ENCODE measurements around the gene TMEM175.

TMEM175 gene

DNA sequence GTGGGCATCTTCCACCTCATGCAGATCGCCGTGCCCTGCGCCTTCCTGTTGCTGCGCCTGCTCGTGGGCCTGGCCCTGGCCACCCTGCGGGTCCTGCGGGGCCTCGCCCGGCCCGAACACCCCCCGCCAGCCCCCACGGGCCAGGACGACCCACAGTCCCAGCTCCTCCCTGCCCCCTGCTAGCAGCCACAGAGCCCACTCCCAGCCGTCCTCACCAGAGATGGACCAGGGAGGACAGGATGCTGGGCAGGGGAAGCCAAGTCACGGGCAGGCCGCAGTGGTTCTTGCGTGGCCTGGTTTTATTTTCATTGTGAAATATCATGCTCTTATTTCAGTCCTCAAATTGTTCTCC is 26.0 kb downstream of the TMEM175 start:
- no peak for DNase-seq (ENCODE audit: low read depth in 2 of 2, low spot score in 1 of 2)

DNA sequence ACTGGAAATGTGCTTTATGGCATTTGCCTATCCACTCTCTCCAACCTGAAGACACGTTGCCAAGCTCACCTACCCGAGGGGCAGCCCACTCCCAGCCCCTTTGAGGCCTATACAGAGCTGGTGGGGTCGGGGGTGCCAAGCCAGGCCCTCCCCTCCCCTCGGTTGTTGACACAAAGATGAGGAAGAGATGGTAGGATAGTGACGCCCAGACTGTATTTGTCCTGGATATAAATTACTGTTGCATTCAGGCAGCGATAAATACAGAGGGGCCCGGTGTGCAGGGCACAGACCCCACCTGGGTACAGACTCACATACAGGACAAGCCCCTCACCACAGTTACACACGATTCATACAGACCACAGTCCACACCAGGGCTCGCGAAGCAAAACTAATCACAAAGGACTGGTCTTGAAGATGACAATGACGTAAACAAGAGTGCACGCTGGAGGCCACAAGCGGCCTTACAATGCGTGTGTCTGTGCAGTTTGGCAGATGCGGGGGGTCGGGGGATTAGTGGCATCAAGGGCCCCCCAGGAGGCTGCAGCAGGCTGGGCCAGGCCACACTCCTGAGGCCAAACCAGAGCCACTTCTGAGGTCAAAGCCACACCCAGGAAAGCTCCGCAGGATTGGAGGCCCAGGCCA is 26.6 kb downstream of the TMEM175 start:
- no peak for DNase-seq (ENCODE audit: low read depth in 2 of 2, low spot score in 1 of 2)

DNA sequence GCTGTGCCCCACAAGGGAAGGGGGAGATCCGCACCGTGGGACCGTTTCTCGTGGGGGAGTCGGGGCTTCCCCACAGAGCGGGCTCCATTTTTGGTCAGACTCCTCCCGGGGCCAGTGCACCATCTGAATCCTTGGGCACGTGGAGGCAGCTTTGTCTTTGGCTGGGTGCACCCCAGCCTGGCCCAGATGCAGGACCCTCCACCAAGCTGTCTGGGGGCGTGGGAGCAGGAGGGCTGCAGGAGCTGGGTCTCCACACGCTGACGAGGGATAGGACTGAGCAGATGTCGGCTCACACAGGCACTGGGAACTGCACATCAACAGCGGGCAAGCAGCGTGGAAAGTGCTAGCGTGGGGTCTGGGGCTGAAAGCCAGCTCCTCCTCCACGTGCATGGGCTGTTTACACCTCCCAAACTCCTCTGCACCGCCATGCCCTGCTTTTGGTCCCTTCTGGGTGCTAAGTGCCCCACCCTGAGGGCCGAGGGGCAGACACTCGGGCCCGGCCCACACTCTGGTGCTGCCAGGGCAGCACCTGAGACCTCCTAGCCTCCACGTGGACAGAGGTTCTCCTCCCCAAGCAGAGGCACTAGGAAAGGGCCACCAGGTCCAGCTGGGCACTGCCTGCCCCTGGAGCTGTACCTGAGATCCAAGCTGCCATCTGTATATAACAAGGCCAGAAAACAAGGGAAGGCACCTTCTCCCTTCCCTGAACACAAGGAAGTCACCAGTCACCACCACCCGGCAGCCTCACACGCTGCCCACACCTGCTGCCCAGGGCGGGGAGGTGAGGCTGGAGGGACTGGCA is 27.3 kb downstream of the TMEM175 start:
- no peak for DNase-seq (ENCODE audit: low read depth in 2 of 2, low spot score in 1 of 2)

DNA sequence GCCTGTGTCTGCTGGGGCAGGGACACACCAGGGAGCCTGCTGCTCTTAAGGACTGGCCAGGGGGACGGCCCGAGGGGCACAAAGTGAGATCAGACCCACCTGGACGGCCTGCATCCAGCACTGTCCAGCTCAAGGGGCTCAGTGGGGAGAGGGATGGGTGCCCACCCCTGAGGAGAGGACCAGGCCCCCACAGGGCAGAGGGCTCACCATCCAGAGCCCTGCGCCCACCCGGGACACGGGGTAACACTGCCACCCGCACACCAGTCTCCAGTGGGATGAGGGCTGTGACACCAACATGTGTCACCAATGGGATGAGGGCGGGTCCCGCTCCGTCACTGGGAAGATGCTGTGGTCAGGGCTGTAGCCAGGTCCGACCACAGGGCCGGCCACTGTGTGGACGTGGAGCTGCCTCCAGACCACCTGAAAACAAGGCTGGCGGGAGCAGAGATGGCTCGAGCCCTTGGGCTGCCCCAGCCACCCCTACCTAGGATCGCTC is 27.9 kb downstream of the TMEM175 start:
- no peak for DNase-seq (ENCODE audit: low read depth in 2 of 2, low spot score in 1 of 2)

DNA sequence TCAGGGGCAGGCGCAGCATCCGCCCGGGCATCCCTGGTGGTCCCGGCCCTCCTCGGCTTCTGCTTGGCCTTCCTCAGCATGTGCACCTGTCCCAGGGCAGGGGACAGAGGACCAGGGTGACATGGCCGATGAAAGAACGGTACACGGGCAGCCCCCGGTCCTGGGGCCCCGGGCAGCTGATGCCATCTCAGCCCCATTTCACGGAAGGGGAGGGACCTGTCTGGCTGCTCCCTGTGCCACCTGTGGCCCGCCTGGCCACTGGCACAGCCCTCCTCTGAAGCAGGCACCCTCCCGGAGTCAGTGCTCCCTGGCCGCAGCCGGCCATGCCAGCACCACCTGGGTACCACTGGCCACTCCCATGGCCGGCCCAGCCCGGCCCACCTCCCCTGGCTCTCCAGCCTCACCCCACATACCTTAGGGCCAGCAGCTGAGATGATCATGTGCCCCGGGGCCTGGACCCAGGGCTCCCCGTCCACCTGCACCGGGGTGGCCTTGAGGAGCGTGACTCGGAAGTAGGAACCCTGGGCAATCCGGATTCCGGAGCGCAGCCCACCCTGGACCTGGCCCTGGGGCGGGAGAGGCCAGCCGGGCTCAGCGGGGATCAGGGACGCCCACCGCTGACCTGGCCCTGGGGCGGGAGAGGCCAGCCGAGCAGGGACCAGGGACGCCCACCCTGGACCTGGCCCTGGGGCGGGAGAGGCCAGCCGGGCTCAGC is 28.5 kb downstream of the TMEM175 start:
- no peak for DNase-seq (ENCODE audit: low read depth in 2 of 2, low spot score in 1 of 2)

DNA sequence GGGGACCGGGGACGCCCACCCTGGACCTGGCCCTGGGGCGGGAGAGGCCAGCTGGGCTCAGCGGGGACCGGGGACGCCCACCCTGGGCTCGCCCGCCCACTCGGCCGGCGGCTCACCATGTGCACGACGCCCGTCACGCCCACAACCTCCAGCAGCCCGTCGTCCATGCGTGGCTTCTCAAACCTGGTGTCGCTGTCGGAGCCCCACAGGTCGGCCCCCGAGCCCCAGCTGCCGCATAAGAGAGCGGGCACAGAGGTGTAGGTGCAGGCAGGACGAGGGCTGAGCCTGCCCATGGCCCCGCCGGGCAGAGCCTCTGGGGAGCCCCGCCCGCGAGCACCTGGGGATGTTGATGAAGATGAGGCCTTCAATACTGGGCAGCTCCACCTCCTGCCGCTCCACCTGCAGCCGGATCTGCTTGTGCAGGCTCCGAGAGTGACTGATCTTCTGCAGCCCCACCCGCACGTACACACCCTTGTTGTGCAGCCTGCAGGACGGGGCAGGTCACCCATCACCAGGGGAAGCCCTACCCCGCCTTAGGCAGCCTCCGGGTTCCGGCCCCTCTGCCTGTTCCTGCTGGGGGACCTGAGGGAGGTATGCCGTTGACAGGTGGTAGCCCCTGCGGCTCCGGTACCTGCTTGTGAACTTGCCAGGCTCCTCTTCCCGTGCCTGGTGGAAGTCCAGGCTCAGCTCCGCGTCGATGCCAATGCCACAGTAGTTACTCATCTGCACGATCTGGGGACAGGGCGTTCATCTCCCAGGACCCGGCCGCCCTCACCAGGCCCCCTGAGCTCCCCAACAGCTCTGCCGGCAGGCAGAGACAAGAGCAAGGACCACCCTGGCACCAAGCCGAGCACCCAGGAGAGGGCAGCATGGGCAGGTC is 29.3 kb downstream of the TMEM175 start:
- no peak for DNase-seq (ENCODE audit: low read depth in 2 of 2, low spot score in 1 of 2)

DNA sequence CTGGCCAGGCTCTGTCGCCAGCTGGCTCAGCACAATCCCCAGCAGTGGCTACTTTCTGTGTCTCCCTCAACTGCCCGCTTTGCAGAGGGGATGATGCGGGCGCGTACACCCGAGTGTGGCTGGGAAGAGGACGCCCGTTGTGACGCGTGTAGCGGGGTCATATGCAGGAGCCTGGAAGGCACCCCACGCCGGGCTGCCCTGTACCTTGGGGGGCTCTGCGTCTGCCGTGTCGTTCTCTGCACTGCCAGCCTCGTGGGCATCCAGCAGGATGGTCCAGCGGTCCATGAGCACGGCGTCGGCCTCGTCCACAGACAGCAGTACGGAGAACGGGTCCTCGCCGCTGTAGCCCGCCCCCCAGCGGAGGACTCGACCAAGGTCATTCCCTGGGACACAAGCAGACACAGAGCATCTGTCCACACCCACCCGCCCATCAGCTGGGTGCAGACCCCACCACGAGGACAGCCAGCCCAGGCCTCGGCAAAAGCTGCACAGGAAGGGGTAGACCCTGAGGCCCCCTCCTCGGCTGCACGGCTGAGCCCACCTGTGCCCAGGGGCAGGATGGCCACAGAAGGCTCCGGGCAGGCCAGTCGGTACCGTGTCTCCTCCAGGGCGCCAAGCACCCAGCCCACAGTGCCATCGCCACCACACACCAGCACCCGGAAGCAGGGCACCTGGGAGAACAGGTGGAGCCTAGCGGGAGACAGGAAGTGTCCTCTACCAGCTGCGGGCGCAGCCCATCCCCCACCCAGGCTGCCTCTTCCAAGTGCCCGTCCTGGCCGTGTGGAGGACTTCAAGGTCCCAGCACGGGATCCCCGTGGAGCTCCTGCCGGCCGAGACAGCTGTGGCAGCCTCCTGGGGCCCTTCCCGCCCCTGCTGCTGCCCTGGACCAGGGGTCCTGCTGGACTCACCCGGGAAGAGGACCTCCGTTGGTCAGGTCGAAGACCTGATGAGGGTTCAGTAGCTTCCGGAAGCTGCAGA is 30.3 kb downstream of the TMEM175 start:
- DNase-seq (ENCODE audit: low read depth in 2 of 2, low spot score in 1 of 2), result no peak

DNA sequence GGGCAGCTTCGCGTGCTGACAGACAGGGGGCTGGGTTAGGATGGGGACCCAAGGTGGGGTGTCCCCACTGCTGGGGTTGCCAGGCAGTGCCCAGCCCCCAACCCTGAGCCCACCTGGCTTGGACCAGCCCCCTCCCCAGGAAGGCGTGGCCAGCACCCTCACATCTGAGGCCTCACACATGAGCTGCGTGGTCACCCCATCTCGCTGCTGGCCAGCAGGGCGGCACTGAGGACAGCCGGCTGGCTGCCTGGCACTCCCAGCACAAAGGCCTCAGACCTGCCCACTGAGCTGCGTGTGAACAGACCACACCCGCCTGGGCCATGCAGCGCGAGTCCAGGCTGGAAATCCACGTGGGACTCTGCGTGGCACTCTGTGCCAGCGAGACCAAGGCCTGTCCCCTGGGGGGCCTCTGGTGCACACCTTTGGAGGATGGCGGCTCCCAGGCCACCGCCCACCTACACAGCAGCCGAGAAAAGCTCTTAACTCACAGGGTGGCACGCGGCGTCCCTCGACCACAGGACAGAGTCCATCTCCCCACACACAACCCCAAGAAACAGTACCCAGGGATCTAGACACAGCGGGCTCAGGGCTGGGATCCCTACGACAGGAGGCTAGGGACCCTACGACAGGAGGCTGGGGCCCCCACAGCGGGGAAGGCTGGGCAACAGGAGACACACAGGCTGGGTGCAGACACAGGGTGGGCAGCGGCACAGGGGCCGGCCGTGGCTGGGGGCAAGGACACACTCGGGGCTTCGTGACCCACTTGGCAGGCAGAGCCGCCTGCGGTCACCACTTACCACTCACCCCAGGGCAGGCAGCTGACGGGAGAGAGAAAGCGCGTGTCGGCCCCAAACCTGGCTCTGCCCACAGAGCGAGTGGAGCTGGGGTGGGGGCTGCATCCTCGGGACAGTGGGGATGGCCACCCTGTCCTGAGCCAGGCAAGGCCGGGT is 31.3 kb downstream of the TMEM175 start:
- no peak for DNase-seq (ENCODE audit: low read depth in 2 of 2, low spot score in 1 of 2)

DNA sequence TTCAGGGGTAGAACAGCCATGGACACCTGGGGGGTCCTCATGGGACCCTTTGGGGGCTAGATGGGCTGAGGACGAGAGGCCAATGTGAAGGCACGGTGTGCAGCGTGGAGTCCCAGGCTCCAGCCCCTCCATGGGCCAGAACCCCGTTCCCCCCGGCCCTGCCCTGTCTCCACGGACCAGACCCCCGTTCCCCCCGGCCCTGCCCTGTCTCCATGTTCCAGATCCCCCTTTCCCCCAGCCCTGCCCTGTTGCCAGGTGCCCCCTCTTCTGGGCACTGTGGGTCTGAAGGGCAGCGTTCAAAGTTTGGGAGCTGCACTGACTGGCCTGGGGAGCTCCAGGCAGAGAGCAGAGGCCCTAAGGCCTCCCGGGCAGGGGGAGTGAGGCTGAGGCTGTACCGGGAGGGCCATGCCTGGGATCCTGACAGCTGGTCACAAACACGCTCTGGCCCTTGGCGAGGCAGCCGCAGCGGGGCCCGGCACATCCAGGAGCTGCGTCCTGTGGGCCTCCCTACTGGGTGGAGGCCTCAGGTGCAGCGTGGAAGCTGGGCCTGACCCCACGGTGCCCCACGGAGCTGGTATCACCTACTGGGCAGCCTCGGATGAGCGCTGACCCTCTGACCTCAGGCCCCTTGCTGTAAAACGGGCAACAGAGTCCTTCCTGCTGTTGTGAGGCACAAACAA is 32.2 kb downstream of the TMEM175 start:
- no peak for DNase-seq (ENCODE audit: low read depth in 2 of 2, low spot score in 1 of 2)

DNA sequence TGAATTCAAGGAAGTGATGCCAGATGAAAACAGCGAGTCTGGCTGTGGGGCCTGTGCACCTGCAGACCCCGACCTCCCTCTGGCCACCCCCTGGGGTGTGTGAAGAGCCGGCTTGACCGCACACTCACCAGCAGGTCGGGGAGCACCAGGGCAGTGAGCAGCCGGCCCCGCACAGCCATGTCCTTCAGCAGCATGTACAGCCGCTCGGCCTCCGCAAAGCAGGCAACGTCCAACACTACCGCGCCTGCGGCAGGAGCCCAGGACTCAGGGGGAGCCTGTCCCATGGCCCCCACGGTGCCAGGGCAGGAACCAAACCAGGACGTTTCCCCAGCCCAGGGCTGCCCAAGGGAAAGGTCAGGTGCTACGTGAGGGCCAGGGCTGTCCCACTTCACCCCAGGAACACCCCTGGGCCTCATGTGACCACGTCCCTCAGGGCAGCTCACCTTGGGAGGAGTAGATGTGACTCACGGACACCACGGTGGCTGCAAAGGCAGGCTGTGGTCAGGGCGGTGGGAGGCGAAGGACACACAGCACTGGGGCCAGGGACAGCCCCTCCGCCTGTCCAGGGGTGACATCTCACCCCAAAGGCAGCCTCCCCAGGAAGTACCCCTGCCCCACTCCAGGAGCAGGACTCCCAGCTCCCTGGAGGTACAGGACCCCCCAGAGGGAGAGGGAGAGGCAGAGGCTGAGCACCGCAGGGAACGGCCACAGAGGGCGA is 32.9 kb downstream of the TMEM175 start:
- DNase-seq (ENCODE audit: low read depth in 2 of 2, low spot score in 1 of 2), result no peak

DNA sequence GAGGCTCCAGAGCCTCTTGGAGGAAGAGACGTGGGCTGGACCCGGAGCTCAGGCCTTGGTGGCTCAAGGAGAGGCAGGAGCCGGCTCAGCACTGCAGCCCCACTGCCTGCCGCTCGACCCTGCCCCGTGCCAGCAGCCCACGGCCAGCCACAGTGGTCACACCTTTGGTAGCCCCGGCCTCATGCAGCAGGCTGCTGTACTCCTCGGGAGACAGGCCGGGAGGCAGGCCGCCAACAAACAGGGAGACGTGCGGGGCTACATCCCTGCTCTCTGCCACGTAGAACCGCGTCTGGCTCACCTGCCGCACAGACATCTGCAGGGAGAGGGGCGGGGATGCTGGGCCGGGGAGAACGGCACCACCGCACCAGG is 33.5 kb downstream of the TMEM175 start:
- DNase-seq (ENCODE audit: low read depth in 2 of 2, low spot score in 1 of 2), result no peak

DNA sequence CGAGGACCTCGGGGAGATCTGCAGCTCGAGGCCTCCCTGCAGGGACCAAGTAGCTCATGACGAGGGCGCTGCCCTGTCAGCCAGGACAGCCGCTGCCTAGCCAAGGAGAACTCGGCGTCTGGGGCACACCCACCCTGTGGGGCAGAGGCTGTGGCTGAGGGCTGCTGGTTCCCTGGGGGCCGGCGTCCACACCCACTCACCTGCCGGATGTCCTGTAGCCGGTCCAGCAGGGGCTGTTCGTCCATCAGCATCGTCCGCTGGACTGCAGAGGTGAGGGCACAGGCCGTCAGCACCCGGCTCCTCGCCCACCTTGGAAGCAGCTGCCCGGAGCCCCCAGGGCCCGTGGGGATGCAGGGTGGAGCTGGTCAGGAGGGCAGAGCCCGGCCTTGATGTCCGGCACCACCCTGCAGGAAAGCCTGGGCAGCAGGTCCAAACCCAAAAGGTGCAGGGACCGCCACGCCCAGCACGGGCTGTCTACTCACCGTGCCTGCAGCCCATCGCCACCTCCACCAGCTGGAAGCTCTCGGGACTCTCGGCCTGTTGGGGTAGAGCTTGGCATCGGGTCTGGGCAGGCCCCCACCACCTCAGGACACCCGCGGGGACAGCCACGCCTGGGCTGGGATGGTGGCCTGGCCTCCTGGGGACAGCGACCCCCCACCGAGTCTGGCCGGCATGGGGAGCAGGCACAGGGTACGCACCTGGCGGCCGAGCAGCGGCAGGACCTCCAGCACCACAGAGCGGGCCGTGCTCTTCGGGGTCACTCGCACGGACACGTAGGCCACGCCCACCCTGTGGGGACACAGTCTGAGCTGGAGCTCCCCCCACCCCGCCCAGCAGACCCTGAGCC is 34.2 kb downstream of the TMEM175 start:
- DNase-seq (ENCODE audit: low read depth in 2 of 2, low spot score in 1 of 2), result no peak

DNA sequence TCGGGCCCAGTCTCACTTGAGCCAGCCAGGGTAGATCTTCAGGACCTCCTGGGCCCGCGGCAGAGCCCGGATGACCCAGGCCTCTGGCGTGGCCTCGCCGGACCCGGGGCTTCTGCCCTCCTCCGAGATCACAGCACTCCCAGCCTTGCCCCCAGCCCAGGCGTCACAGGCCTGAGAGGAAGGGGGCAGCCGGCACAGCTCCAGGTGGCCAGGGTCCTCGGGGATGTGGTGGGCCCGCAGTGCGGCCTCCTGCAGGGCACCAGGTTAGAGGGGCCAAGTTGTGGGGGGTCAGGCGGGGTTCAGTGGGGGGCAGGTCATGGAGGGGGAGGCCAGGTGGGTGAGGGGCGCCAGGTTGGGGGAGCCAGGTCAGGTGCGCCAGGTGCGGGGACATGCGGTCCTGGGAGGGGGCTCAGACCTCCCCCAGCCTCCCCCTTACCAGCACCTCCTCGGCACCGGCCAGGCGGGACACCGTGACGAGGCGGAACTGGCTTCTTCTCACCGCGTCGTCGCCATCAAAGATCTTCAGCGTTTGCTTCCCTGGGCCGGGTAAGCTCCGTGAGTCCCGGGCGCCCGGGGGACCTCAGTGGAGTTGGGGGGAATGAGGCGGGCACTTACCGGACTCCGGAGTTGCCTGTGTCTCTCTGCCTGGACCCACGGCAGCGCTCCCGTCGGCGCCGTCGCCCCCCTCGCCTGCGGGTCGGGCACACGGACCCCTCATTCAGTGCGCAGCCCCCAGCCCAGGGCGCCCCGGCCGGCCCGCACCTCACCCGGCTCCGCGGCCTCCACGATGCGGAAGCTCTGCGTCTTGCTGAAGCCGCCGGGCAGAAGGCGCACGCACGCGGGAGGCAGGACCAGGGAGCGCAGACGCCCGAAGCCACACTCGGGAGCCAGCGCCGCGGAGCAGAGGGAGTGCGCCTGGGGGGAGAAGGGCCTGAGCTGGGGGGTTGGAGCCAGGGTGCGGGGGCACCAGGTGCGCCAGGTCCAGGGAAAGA is 35.1 kb downstream of the TMEM175 start:
- no peak for DNase-seq (ENCODE audit: low read depth in 2 of 2, low spot score in 1 of 2)

DNA sequence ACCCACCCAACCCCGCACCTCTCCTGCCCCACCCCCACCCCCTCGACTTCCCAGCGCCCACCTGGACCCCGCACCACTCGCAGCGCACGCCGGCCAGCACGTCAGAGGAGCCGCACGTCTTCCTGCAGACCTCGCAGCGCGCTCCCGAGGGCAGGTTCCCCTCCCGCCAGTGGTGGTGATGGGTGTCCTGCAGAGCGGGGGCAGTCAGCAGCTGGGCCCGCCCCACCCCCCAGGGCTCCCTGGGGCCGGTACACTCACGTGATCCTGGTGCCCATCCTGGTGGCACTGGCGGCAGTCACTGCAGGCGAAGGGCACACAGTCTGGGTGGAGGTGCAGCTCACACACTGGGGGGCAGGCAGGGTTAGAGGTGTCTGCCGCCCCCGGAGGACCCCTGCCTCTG is 36.0 kb downstream of the TMEM175 start:
- DNase-seq (ENCODE audit: low read depth in 2 of 2, low spot score in 1 of 2), result no peak

DNA sequence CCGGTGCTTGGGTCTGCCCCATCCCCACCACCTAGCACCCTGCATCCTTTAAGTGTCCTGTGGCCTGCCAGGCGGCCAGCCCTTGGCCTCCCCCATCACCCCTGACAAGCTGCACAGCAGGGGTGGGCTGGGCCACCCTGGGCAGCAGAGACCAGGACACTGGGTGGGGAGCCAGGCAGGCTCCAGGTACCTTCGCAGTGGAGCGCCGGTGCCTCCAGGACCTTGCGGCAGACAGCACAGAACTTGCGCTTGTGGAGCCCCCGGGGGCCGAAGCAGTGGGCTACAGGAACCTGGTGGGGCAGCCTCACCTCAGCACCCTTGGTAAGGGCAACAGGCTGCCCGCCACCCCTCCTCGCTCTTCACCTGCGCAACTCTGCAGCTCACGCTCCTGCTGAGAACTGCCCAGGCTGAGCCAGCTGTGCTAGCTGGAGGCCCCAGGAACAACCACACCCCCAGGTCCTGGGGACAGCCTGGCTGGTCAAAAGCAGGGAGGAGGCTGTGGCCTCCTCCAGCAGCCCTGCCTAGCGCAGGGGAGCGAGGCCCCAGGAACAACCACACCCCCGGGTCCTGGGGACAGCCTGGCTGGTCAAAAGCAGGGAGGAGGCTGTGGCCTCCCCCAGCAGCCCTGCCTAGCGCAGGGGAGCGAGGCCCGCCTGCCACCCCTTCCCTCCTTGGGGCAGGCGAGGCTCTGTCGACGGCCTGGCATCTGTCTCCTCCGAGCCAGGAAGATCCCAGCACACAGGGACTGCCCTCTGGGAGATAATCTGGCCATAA is 36.5 kb downstream of the TMEM175 start:
- DNase-seq (ENCODE audit: low read depth in 2 of 2, low spot score in 1 of 2), result no peak
